ENCODE measurements around the gene SOX9. TPM values are rescaled to one million over a fixed set of nuclear protein-coding genes. Genes with fewer than 3 reads are reported as not detected.

The SOX9 gene
- total and polyA plus RNA-seq, 4 donors: 0.42 to 1.7 (median 0.99) TPM

- TF ChIP-seq, protein P1, sequence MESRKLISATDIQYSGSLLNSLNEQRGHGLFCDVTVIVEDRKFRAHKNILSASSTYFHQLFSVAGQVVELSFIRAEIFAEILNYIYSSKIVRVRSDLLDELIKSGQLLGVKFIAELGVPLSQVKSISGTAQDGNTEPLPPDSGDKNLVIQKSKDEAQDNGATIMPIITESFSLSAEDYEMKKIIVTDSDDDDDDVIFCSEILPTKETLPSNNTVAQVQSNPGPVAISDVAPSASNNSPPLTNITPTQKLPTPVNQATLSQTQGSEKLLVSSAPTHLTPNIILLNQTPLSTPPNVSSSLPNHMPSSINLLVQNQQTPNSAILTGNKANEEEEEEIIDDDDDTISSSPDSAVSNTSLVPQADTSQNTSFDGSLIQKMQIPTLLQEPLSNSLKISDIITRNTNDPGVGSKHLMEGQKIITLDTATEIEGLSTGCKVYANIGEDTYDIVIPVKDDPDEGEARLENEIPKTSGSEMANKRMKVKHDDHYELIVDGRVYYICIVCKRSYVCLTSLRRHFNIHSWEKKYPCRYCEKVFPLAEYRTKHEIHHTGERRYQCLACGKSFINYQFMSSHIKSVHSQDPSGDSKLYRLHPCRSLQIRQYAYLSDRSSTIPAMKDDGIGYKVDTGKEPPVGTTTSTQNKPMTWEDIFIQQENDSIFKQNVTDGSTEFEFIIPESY (IDR thresholded peaks at IDR 0.05): no peak
- TF ChIP-seq YY1 (IDR thresholded peaks at IDR 0.05): no peak
- no peak for TF ChIP-seq JUND (IDR thresholded peaks at IDR 0.05)
- TF ChIP-seq, protein P2, sequence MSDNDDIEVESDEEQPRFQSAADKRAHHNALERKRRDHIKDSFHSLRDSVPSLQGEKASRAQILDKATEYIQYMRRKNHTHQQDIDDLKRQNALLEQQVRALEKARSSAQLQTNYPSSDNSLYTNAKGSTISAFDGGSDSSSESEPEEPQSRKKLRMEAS (IDR thresholded peaks at IDR 0.05): no peak
- TF ChIP-seq RXRA (IDR thresholded peaks at IDR 0.05): no peak
These were observed 2.1 kb downstream of the SOX9 start (continued) for GRCh38 chr17:72122765-72123529.

- no peaks in the 10 kb centered on the region for H3K36me3 ChIP-seq (ENCODE audit: control insufficient read depth in 4 of 4, insufficient read depth in 3 of 4, low read depth in 1 of 4, low read length in 3 of 4)
- DNase-seq (ENCODE audit: low spot score): no peak
- H3K4me3 ChIP-seq (ENCODE audit: low read depth in 1 of 3, low read length in 3 of 3): peak overlapping the region in 1 of 3 donors; percentile 57
- H3K9me3 ChIP-seq (ENCODE audit: control insufficient read depth in 4 of 4, low read length in 3 of 4): no peaks in the 10 kb centered on the region
- H3K4me1 ChIP-seq (ENCODE audit: control insufficient read depth in 4 of 4, insufficient read depth in 4 of 4, low read length in 3 of 4): peaks cover 2 to 28% (median 16%) of the 10 kb centered on the region in 4 donors
- TF ChIP-seq CTCF (IDR thresholded peaks at IDR 0.05; ENCODE audit: low read depth, low read length, missing input control) (no peak), FOXA1 (IDR thresholded peaks at IDR 0.05) (no peak), GABPA (IDR thresholded peaks at IDR 0.05 in 1 of 2, conservative IDR thresholded peaks at IDR 0.05 in 1 of 2) (no peak), HNF4G (IDR thresholded peaks at IDR 0.05) (no peak), REST (IDR thresholded peaks at IDR 0.05) (no peak), FOXA2 (IDR thresholded peaks at IDR 0.05) (no peak), SP1 (IDR thresholded peaks at IDR 0.05) (no peak)
- TF ChIP-seq, protein P2 (IDR thresholded peaks at IDR 0.05): no peak
- TF ChIP-seq, protein P3, sequence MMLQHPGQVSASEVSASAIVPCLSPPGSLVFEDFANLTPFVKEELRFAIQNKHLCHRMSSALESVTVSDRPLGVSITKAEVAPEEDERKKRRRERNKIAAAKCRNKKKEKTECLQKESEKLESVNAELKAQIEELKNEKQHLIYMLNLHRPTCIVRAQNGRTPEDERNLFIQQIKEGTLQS (IDR thresholded peaks at IDR 0.05): no peak
- no peak overlapping the region for H3K27ac ChIP-seq (ENCODE audit: low read depth in 1 of 2, low read length in 2 of 2)
- peaks cover 0 to 5% (median 4%) of the 10 kb centered on the region in 4 donors for H3K27me3 ChIP-seq (ENCODE audit: control insufficient read depth in 4 of 4, insufficient read depth in 4 of 4, low read length in 3 of 4)
- no peak overlapping the region for H3K9ac ChIP-seq (ENCODE audit: low read depth in 1 of 2, low read length in 2 of 2)
- WGBS: 42% methylated on average over 75 of the region's 75 CpGs
These were observed 3.0 kb downstream of the SOX9 start for GRCh38 chr17:72123530-72124437.
